Measurements from ENCODE around the gene PIF1. TPM values are rescaled to one million over a fixed set of nuclear protein-coding genes. Genes with fewer than 3 reads are reported as not detected.

PIF1 gene
- polyA plus RNA-seq, 1 donor from 2014 or later, result 0.78 TPM

DNA sequence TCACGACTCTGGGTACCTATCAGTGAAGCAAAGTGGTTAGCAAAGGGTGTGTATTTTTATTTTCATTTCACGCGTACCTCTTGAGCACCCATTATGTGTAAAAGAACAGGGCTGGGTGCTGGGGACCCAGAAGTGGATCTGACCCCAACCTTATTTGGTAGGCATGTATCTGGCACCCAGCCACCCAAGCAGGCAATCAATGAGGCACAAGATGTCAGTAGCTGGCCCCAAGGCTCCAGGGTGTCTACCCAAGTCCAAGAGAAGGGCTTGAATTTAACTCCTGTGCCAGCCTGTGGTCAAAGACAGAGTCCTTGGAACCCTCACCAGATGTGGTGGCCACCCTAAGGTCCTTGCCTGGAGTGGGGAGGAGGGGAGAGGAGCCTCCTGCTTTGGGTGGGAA is 22.0 kb upstream of the PIF1 start:
- H3K4me2 ChIP-seq (ENCODE audit: low read length), result no peak overlapping the region
- no peaks in the 10 kb centered on the region for H3K27me3 ChIP-seq (ENCODE audit: insufficient read depth, low read depth, low read length)
- no peak overlapping the region for H3K4me3 ChIP-seq (ENCODE audit: low read length)
- no peaks in the 10 kb centered on the region for H3K9me3 ChIP-seq (ENCODE audit: low read length)
- H4K20me1 ChIP-seq (ENCODE audit: insufficient read depth), result no peaks in the 10 kb centered on the region
- H3K9ac ChIP-seq (ENCODE audit: low read length), result no peak overlapping the region
- H3K27ac ChIP-seq (ENCODE audit: low read length), result no peak overlapping the region
- H3K79me2 ChIP-seq (replicated peaks; ENCODE audit: insufficient read depth, low read length), result no peaks in the 10 kb centered on the region
- H3F3A ChIP-seq (ENCODE audit: insufficient read depth, low read length, poor library complexity, severe bottlenecking), result no peaks in the 10 kb centered on the region
- H3K36me3 ChIP-seq (ENCODE audit: insufficient read depth, low read length), result no peaks in the 10 kb centered on the region
- TF ChIP-seq POLR2AphosphoS5 (IDR thresholded peaks at IDR 0.05), result no peak
- TF ChIP-seq REST (IDR thresholded peaks at IDR 0.05; ENCODE audit: borderline replicate concordance), result no peak
- TF ChIP-seq EZH2 (IDR thresholded peaks at IDR 0.05; ENCODE audit: borderline replicate concordance, insufficient read depth, low read length, poor library complexity, severe bottlenecking), result no peak
- no peak for TF ChIP-seq SMC3 (conservative IDR thresholded peaks at IDR 0.05; ENCODE audit: poor library complexity)
- TF ChIP-seq, protein P1, sequence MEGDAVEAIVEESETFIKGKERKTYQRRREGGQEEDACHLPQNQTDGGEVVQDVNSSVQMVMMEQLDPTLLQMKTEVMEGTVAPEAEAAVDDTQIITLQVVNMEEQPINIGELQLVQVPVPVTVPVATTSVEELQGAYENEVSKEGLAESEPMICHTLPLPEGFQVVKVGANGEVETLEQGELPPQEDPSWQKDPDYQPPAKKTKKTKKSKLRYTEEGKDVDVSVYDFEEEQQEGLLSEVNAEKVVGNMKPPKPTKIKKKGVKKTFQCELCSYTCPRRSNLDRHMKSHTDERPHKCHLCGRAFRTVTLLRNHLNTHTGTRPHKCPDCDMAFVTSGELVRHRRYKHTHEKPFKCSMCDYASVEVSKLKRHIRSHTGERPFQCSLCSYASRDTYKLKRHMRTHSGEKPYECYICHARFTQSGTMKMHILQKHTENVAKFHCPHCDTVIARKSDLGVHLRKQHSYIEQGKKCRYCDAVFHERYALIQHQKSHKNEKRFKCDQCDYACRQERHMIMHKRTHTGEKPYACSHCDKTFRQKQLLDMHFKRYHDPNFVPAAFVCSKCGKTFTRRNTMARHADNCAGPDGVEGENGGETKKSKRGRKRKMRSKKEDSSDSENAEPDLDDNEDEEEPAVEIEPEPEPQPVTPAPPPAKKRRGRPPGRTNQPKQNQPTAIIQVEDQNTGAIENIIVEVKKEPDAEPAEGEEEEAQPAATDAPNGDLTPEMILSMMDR (IDR thresholded peaks at IDR 0.05; ENCODE audit: poor library complexity, severe bottlenecking), result no peak
- TF ChIP-seq TAF1 (IDR thresholded peaks at IDR 0.05; ENCODE audit: low read depth), result no peak
- TF ChIP-seq RAD21 (conservative IDR thresholded peaks at IDR 0.05), result no peak
- no peak for TF ChIP-seq EP300 (conservative IDR thresholded peaks at IDR 0.05; ENCODE audit: poor library complexity, severe bottlenecking)
- no peak for TF ChIP-seq MXI1 (conservative IDR thresholded peaks at IDR 0.05; ENCODE audit: poor library complexity, severe bottlenecking)
- H3K9me2 ChIP-seq (ENCODE audit: insufficient read depth, low read length), result no peaks in the 10 kb centered on the region
- H2AFZ ChIP-seq (ENCODE audit: low read depth, low read length), result no peak overlapping the region

DNA sequence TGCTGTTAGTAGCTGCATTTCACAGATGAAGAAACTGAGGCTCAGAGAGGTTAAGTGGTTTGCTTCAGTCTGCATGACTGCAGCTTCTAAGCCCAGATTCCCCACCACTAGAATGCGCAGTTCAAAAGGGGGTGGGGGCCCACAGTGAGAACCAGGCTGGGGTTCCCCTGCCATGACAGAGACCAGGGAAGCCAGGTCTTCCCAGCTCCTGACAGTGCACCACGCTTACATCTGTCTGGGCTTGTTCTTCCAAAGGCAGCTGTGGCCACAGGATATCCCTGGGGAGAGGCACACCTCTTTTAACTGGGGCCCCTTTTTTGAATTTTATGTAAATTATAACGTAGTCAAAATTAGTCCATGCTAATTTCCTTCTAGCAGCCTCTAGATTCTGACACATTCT is 21.6 kb upstream of the PIF1 start:
- Histone ChIP-seq H2AFZ (ENCODE audit: low read depth, low read length) (no peak overlapping the region), H3K9ac (ENCODE audit: low read length) (no peak overlapping the region)

More for the DNA sequence above, 21.6 kb upstream of the PIF1 start:
- Histone ChIP-seq H3K27ac (ENCODE audit: low read length) (no peak overlapping the region), H3K4me3 (ENCODE audit: low read length) (no peak overlapping the region), H3K9me2 (ENCODE audit: insufficient read depth, low read length) (no peaks in the 10 kb centered on the region), H3K4me2 (ENCODE audit: low read length) (no peak overlapping the region), H3K27me3 (ENCODE audit: insufficient read depth, low read depth, low read length) (no peaks in the 10 kb centered on the region), H3K9me3 (ENCODE audit: low read length) (no peaks in the 10 kb centered on the region), H3F3A (ENCODE audit: insufficient read depth, low read length, poor library complexity, severe bottlenecking) (no peaks in the 10 kb centered on the region), H3K79me2 (replicated peaks; ENCODE audit: insufficient read depth, low read length) (no peaks in the 10 kb centered on the region), H3K36me3 (ENCODE audit: insufficient read depth, low read length) (no peaks in the 10 kb centered on the region), H4K20me1 (ENCODE audit: insufficient read depth) (no peaks in the 10 kb centered on the region)
- no peak for TF ChIP-seq POLR2AphosphoS5 (IDR thresholded peaks at IDR 0.05)
- TF ChIP-seq MXI1 (conservative IDR thresholded peaks at IDR 0.05; ENCODE audit: poor library complexity, severe bottlenecking), result no peak
- TF ChIP-seq TAF1 (IDR thresholded peaks at IDR 0.05; ENCODE audit: low read depth), result no peak
- TF ChIP-seq RAD21 (conservative IDR thresholded peaks at IDR 0.05), result no peak
- TF ChIP-seq SMC3 (conservative IDR thresholded peaks at IDR 0.05; ENCODE audit: poor library complexity), result no peak
- TF ChIP-seq REST (IDR thresholded peaks at IDR 0.05; ENCODE audit: borderline replicate concordance), result no peak
- no peak for TF ChIP-seq EP300 (conservative IDR thresholded peaks at IDR 0.05; ENCODE audit: poor library complexity, severe bottlenecking)
- TF ChIP-seq EZH2 (IDR thresholded peaks at IDR 0.05; ENCODE audit: borderline replicate concordance, insufficient read depth, low read length, poor library complexity, severe bottlenecking), result no peak
- TF ChIP-seq, protein P1 (IDR thresholded peaks at IDR 0.05; ENCODE audit: poor library complexity, severe bottlenecking), result no peak

Data from neural cell (in vitro differentiated cells).